ENCODE results near the gene TRMT11.
A peak's percentile ranks its signal among the peaks of the same experiment; 100 is the strongest.
"Not testable (repeated sequence)": the region's sequence is repeated elsewhere in the genome, so short reads cannot be mapped to it uniquely, and the experiment has no call there.

Gene TRMT11

DNA sequence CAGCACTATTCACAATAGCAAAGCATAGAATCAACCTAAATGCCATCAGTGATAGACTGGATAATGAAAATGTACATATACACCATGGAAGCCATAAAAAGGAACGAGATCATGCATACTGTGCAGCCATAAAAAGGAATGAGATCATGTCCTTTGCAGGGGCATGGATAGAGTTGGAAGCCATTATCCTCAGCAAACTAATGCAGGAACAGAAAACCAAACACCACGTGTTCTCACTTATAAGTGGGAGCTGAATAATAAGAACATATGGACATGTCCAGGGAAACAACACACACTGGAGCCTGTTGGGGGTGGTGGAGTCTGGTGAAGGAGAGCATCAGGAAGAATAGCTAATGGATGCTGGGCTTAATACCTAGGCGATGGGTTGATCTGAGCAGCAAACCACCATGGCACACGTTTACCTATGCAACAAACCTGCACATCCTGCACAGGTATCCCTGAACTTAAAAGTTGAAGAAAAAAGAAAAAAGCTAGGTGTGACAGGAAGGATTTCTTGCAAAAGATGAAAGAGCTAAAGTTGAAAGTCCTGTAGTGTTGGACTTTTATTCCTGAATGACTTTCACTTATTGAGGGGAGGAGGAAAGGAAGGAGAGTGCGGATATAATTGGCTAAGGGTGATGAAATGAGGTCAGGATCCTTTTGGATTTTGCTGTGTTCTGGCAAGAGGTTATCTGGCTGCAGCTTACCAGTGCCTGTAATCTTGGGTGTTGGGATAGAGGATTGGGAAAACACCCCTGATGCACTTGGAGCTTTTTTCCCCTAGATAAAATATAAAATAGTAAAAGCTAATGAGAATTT is 8.5 kb downstream of the TRMT11 start:
- DNase-seq = no peak

DNA sequence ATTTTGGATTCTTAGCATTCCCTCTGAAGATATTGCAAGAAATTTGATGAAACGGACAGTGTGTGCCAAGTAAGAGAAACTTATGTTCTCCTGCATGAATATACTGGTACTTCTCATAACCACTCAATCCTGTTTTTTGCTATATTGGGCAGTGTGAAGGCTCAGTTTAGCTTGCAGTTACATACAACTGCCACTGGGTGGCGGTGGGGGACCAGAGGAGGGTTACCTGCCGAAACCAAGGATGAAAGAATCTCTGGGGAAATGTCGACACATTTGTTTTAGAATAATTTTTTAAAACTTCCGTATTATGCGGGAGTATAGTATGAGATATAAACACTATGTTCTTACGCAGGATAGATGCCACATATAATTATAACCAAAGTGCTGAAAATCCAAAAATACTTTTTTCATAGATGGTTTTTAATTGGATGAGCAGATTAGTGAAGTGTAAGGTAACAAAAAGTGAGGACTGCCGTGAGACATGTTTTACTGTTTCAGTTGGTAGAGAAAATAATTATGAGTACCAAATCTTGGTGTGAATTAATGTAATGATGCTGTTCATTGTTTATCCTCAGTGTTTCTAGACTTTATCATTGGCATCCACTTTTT is 9.7 kb downstream of the TRMT11 start:
- peak; percentile 31 for DNase-seq

DNA sequence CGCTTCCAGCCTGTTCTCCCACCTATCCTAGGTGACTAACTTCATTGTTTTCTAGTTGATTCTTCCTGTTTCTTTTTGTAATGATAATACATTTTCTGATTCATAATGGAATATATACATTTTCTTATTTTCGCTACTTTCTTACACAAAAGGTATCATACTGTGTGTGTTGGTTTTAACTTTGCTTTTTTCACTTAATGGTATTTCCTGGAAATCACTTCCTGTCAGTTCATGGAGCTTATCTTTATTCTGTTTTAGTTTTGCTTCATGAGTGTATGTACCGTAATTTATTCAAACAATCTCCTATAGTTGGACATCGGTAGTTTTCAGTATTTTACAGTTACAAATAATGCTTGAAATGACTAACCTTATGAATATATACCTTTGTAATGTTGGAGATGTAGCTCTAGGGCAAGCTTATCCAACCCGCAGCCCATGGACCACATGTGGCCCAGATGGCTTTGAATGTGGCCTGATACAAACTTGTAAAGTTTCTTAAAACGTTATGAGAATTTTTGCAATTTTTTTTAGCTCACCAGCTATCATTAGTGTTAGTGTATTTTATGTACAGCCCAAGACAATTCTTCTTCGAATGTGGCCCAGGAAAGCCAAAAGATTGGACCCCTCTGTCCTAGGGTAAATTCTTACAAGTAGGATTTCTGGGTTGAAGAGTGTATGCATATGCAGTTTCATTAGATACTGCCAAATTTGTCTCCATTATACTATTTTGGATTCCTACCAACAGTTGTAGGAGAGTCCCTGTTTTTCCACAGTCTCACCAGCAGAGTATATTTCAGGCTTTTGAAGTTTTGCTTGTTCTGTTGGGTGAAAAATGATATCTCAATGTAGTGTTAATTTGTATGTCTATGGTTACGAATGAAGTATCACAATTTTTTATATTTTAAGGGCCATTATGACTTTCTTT is 16.7 kb downstream of the TRMT11 start:
- DNase-seq = no peak

DNA sequence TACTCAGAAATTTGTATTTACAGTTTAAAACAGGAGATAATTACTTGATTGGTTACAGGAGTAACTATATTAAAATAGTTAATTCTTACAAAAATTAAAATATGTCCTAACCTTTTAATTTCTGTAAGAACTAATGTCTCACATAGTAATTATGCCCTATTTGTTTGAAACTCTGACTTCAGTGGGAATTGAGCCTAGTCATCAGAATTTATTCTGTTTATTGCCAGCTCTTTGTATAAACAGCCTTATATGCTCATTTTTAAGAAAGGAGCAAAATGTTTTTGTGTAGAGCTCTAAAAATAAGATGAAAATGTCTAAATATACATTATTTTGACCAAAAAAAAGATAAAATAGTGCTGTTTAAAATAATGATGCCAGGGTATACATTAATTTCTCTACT is 21.5 kb downstream of the TRMT11 start:
- no peak for DNase-seq

DNA sequence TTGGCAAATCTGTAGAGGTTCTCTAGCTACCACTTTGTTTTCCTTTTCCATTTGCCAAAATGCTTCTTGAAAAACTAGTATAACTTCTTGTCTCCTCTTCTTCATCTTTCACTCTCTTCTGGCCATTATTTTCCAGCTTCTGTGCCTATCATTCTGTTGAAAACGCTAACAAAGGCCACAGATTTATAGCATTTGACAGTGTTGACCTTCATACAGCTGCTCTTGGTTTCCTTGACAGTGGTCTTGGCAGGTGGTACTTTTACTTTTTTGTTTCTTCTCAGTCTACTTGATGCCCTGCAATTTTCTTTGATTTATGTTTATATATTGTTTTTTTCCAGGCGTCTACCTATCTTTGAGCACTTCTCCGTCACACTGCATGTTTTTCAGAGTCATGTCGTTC is 23.7 kb downstream of the TRMT11 start:
- no peak for DNase-seq

DNA sequence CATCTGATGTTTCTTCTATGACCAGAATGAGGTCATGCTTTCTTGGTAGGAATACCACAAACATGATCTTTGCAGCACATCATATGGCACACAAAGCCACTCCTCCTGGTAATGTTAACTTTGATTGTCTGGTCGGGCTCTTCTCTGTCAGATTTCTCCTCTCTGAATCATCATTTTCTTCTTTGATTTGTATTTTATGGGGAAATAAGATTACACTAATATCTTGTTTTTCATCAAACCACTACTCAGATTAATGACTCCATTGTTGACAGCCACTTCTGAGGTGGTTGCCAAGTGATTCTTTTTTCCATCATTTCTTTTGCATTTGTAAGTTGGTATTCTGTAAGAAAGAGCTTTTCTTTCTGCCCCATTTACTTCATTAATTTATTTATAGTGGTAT is 29.5 kb downstream of the TRMT11 start:
- no peak for DNase-seq

DNA sequence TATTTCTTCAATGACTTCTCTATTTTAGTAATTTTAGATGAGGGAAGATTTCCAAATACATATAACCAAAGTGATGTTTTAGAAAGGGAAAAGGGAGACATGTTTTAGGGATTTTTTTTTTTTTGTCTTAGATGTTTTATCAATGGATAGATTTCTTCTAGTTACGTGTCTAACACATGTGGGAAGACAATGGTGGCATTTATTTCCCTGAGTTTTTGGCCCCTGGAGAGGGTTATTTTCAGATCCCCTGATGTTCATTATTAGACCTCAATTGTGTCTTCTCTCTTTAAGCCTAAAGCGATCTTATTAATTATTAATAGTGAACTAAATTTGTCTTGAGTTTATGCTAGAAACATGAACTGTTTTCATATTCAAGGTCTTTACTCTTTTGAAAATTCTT is 30.3 kb downstream of the TRMT11 start:
- DNase-seq = no peak

DNA sequence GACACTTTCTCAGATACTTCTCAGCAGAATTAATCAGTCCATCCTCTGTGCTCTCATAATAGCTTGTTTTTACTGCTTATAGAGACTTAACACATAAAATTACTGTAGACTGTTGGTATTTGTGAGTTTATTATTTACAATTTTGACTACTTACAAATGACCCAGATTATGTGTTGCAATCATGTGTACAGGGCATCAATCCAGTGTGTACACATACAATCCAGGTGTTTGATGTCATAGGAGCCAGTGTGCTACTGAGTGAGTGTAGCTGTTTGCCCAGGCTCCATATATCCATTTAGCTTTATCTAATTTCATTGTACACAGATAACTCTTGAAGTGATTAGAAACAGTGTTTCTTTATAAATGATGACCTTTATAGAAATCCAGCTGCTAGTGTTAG is 31.3 kb downstream of the TRMT11 start:
- DNase-seq = no peak

DNA sequence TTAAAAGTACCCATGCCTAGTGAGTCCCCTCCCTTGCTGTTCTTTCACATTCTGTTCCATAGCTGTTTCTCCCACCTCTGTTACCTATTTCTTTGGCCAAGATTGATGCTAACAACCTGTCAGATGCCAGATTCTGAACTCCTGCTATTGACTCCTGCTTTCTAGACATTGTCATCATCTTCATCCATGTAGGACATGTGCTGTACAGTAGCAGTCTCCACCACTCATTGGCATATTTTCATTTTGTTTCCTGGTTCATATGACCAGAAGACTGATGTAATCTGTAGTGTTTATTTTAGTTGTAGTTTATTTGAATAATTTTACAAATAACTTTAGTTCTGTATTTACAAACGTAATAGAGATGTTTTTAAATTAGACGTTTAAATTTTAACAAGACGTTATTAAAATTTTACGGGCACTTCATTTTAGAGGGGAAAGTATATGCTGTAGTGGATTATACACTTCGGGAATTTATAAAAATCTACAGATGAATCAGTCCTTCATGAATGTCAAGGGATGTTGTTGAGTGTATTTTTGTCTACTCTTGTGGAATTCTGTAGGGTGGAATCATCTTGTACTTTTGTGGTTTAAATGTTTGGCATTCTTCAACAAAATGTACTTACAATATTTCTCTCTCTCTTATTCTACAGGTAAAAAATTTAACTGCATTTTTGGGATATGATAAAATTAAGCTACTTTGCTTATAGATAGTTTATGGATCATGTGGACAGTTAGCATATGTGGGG is 34.1 kb downstream of the TRMT11 start:
- DNase-seq = no peak

DNA sequence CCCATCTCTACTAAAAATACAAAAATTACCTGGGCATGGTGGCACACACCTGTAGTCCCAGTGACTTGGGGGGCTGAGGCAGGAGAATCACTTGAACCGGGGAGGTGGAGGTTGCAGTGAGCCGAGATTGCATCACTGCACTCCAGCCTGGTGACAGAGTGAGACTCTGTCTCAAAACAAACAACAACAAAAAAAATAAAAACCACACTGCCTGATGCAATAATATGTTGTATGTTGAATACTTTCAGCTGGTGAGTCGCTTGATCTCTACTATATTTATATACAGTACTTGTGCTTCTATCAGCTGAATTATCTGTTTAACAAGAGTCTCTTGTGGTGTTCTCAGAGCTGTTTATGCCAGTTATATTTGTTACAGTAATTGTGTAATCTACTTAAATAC is 37.1 kb downstream of the TRMT11 start:
- not testable (repeated sequence) for DNase-seq

DNA sequence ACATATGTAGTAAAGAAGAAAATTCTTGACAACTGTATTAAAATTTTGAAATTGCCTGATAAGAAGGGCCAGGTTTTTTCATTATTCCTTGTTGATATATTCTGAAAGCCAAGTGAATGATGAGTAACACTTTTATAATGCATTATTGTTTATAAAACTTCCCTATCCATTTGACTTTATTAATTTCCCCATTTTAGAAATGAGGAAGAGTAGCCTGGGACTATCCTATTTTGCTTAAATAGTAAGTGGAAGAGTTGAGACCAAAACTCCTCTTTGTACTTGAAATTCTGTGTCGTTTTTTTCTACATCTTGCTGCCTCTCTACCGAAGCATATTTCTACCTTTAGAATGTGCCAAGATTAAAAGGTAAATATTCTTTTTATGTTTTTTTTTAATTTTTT is 39.7 kb downstream of the TRMT11 start:
- no peak for DNase-seq

DNA sequence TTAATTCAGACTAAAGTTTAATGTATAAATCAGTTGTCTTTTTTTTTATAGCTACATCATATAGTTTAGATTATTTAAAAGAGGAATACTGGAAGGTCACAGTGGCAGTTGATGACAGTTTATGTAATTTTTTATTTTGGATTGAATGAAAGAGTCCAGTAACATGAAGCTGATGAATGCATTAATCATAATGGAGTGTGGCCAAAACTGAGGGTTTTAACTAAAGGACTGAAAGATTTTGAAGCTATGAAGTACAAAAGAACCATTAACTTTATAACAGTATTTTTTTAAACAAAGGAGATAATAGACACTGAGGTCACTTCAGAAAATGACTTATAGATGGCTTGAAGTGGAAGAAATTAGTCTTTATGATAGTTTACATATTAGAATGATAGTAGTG is 41.3 kb downstream of the TRMT11 start:
- DNase-seq = no peak

DNA sequence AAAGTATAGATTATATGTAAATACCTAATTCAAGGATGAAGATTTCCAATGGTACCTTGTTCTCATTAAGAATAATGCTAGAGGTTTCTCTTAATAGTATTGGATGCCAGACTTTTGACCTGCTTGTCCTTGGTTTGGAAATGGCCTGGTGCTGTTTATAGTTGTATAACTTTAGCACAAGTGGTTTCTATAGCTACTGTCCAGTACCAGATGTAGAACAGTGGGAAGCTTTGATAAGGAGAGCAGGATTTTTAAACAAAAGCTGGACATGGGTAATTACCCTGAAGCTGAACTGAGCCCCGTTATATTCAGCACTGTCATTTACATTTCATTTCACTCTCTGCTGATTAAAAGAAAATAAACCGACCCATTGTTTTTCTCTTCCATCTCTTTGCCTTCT is 43.7 kb downstream of the TRMT11 start:
- DNase-seq = no peak

DNA sequence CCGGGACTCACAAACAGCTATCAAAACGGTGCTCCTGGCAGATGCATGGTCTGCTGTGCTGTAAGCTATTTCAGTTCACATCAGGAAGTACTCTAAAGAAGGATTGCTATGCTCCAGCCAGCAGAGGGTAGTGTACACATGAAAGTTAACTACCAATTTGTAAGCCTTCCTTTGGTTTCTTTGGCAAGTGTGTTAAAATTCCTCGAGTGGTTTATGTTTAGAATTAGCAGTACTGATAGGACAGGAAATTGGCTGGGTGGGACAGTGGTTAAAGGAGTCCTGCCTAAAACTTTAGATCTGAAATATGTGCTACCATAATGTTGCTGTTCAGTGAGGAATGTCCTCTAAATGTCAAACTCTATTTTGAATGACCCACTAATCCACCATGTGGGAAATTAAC is 47.4 kb downstream of the TRMT11 start:
- no peak for DNase-seq

DNA sequence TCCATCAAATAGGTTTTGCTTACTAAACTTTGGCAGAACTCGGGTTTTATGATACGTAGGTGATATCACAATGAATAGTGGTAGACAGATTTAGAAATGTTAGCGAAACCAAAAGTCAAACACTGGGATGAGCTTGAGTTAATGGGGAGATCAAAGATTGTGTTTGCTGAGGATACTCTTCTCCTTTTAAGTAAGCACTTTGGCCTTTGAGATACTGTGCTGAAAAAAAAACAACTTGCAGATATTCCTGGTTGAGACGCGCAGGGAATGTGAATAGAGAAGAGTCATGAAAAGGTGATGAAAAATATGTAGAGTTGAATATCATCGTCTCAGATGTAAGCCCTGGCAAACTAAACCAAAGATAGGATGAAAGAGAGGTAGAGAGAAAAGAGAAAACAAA is 48.3 kb downstream of the TRMT11 start:
- DNase-seq = no peak

DNA sequence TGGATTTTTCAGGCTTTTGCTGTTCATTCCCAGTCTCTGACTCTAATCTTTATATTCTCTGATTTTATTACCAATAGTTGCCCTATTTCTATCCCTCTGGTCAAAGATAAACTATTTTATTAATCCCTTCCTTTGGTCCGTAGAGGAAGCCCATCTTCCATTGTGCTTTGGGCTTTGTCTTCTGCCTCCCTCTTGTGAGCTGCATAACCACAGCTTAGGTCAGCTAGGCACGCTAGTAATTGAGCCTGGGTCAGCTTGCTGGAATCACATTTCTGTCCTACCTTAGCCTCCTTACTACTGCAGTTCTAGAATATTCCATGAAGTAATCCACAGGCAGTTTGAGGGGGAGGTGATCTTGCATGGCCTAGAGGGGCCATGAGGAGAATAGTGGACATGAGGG is 49.4 kb downstream of the TRMT11 start:
- DNase-seq = no peak

DNA sequence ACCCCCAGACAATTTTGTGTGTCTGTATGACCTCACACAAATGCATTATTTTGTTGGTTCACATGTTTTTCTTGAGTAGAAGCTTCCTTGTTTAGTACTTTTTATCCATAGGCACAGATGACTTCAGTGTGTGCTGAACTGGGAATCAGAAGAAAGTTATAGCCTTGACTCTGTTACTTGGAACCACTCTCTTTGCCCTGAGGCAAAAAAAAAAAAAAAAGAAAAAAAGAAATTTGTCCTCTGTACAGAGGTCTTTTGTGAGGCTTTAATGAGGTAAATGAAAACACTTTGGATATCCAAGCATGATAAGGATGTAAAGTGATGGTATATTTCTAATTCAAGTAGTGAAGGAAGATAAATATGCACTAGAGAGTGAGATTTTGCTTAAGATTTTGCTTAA is 51.9 kb downstream of the TRMT11 start:
- DNase-seq = no peak

DNA sequence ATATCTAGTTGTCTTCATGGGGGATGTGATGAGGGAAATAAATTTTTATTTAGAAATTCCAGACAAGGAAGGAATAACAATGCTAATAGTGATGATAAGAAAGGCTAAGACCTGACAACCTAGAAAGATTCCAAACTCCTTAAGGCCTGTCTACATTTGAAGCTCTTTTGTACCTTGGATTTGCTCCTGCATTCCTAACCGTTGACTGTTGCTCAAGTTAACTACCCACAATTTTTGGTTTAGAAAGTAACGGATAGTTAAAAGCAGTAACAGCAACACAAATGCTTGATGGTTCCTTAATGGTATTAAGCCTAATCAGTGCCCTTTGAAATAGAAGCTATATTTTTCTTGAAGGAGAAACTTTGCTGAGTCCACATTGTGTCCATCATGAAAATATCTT is 52.9 kb downstream of the TRMT11 start:
- DNase-seq = no peak

DNA sequence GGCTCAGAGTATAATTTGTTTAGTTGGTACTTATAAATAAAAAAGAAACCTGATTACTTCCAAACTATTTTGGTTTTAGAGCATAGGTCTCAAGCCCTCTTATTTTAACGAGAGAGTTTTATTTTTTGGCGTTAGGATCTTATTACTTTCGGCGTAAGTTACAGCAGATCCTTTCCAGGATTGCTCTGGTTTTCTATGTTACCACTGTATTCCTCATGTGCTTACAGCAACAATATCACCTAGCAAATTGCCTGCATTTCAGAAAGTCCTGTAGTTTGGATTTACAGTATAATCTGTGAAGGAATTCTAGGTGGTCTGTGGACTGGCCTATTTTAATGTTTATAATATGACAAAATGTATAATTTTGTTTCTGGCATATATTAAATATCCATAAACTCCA is 54.1 kb downstream of the TRMT11 start:
- DNase-seq = no peak

DNA sequence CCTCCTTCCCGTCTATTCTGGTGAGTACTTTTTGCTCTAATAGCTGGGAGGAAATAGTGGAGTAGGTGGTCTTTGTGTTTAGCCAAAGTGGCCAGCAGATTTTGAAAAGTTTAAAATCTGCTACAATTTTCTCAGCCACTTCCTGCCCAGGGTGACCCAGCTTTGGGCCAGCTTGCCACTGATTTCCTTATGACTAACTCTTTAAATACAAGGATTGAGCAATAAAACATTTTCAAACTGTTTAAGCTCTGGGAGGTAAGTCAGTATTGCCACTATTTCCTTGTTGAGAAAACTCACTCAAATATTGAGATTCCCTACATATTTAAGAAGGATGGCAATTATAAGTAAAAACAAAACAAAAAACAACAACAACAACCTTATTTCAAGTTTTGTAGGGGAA is 54.5 kb downstream of the TRMT11 start:
- DNase-seq = no peak

DNA sequence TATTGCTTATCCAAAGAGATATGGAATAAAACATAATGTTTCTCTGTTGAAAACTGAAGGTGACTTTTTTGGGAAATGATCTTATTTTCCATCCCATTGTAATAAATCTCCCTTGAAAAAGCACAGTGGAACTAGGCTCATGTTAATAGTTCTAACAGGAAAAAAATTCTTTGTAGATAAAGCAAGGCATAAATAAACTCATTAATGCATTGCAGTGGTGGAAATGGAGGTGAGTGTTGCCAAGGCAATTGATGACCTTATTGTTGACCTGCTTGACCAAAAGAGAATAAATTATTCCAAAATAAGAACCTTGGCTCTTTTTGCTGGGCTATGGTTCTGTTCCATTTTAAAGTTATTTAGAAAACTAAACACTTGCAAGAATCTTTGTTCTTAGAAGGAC is 55.2 kb downstream of the TRMT11 start:
- no peak for DNase-seq

DNA sequence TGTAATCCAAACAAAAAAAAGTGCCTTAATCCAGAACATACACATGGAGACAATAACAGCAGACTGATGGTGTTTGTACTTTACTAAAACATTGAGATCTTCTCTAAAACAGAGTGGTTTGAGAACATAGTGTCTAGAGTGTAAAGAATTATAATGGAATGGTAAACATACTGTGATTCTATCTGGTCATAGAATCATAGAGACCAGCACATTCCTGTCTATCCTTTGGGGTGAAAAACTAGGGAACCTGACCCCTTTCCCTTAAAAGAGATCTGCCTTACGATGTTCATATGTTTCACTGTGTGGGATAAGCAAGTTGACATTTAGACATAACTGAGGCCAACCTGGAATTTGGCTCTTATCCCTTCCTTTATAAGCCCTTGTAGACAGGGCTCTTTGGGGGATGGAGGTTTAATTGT is 55.7 kb downstream of the TRMT11 start:
- no peak for DNase-seq

DNA sequence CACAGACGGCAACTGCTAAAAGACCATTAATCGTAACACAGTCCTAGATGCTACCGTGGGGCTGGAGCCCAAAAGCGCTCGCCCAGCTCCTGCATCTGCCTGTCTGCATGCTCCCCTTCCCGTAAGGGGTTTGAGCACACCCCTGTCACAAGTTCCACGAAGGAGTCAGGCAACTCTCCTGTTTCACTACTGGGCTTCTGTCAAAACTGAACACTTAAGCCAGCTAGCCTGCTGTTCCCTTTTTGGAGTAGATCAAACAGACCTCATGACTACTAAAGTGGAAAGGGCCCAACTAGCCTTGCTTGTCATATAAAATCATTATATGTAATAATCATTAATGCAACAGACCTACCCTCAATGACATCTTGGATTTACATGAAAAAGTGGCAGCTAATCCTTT is 61.3 kb downstream of the TRMT11 start:
- DNase-seq = no peak
